Ovary (tissue), 3 donors: ENCODE data around the gene ABCC5.

Experiments
- POLR2A ChIP-seq: fragments of 450-650 bp; IDR thresholded peaks from one replicate; pipeline ENCODE4 v1.6.1; 2017; ENCODE audit warnings: antibody characterized with exemption, mild to moderate bottlenecking, moderate library complexity
- TF ChIP-seq, protein P1 (sequence below), 3 donors: fragments of 450-650 bp in 2 of 3; fragments of 200-600 bp in 1 of 3; IDR thresholded peaks; one replicate each; pipeline versions ENCODE4 v1.5.1 to v1.8.0; 2016 to 2022; ENCODE audit warnings: antibody characterized with exemption in 3 of 3, mild to moderate bottlenecking in 1 of 3
- donor health status: DM: no; HTN: no; CAD: no.

DNA sequence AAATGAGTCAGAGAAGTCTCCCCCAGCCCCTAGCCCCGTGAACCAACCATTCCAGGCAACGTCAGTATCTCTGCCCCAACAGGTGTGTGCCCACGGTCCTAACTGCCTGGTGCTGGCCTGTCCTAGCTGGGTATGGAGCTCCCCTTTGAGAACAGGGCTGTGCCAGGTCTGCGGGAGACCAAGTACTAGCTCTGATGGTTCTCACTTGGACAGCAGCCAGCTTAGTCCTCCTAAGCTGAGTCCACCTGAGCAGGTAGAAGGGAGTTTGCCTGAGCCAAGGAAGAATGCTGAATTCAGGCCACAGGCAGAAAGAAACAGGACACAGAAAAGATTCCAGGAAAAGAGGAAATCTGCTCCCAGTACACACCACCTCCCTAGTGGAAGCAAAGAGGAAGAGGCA lies 99.9 kb downstream of the ABCC5 start:
- TF ChIP-seq, protein P1, sequence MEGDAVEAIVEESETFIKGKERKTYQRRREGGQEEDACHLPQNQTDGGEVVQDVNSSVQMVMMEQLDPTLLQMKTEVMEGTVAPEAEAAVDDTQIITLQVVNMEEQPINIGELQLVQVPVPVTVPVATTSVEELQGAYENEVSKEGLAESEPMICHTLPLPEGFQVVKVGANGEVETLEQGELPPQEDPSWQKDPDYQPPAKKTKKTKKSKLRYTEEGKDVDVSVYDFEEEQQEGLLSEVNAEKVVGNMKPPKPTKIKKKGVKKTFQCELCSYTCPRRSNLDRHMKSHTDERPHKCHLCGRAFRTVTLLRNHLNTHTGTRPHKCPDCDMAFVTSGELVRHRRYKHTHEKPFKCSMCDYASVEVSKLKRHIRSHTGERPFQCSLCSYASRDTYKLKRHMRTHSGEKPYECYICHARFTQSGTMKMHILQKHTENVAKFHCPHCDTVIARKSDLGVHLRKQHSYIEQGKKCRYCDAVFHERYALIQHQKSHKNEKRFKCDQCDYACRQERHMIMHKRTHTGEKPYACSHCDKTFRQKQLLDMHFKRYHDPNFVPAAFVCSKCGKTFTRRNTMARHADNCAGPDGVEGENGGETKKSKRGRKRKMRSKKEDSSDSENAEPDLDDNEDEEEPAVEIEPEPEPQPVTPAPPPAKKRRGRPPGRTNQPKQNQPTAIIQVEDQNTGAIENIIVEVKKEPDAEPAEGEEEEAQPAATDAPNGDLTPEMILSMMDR (IDR thresholded peaks at IDR 0.05) = no peak
- no peak for TF ChIP-seq POLR2A
